ENCODE measurements around the gene UPK3BL1.
"Not testable (repeated sequence)": the region's sequence is repeated elsewhere in the genome, so short reads cannot be mapped to it uniquely, and the experiment has no call there.

The UPK3BL1 gene

DNA sequence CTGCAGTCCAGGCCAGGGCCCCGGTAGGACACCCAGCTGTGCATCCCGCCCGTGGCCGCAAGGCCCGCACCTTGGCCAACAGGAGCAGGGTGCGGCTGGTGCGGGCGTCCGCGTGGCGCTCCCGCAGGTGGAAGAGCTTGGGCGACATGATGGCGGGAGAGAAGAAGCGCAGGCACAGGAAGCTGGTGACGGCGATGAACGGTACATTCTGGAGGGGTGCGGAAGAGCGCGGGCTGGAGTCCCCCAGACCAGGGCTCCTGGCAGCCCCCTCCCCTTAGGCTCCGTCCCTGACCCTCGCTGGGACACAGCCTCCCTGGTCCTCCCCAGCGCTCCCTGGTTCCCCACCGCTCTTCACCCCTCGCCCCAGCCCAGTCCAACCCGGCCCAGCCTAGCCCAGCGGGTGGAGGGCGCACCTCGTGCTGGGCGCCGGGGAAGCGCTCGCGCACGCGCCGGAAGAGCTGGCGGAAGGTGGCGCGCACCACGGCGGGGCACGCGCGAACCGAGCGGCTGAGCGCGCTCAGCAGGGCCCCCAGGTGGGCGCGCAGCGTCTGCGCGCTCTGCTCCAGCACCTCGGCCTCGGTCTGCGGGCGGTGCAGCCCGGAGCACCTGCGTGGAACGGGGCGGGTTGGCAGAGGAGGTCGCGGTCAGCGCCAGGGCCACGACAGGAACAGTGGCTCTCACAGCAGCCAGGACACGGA is 48.8 kb downstream of the UPK3BL1 start:
- DNase-seq (ENCODE audit: low read depth); H3K4me3 ChIP-seq (ENCODE audit: low read length): not testable (repeated sequence)

DNA sequence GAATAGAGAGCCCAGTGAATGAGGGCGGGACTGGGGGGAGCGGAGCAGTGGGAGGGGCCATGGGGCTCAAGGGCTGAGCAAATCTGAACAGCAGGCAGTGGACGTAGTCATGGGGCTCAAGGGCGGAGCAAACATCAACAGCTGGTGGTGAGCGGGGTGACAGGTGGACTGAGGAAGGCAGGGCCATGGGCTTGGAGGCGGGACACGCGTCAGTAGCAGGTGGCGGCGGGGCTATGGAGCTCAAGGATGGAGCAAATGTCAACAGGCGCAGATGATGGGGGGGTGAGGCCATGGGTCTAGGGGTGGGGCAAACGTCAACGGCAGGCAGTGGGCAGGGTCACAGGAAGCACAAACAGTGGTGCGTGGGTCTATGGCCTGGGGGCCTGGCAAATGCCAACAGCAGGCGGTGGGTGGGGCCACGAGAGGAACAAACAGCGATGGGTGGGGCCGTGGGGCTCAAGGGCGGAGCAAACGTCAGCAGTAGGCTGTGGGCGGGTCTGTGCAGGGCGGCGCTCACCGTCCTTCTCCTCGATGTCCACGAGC is 50.0 kb downstream of the UPK3BL1 start:
- H3K4me3 ChIP-seq (ENCODE audit: low read length); DNase-seq (ENCODE audit: low read depth): not testable (repeated sequence)

DNA sequence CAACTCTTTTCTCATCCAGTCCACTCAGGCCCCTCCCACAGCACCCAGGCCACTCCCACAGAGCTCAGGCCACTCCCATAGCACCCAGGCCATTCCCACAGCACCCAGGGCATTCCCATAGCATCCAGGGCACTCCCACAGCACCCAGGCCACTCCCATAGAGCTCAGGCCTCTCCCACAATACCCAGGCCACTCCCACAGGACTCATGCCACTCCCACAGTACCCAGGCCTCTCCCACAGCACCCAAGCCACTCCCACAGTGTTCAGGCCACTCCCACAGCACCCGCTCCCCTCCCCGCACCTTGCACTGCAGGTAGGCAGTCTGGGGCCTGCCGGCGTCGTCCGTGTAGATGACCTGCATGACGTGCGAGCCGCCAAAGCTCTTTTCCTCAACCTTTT is 52.7 kb downstream of the UPK3BL1 start:
- not testable (repeated sequence) for DNase-seq (ENCODE audit: low read depth); H3K4me3 ChIP-seq (ENCODE audit: low read length)
